Measurements from ENCODE around the gene DUSP22.

DUSP22 gene

DNA sequence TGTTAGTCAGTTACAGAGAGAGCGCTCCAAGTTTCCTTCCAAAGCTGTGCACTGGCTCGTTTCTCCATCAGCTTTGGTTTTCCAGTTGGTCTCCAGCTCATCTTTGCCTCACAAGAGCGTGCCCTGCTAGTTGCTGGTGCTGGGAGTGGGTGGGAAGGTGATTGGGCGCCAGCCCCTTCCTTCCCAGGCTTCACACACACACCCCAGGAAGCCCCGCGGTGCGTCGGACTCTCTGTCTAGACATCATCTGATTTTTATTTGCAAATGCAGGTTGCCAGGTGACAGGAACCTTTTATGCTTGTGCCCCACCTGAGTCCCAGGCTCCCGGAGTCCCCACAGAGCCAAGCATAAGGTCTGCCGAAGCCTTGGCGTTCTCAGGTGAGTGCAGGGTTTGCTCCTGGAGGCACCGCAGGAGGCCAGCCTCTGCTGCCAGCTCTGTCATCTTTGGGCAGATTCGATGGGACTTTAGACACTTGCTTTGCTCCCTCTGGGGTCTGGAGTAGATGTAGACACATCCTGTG lies 106.3 kb downstream of the DUSP22 start:
- DNase-seq, result no peak

DNA sequence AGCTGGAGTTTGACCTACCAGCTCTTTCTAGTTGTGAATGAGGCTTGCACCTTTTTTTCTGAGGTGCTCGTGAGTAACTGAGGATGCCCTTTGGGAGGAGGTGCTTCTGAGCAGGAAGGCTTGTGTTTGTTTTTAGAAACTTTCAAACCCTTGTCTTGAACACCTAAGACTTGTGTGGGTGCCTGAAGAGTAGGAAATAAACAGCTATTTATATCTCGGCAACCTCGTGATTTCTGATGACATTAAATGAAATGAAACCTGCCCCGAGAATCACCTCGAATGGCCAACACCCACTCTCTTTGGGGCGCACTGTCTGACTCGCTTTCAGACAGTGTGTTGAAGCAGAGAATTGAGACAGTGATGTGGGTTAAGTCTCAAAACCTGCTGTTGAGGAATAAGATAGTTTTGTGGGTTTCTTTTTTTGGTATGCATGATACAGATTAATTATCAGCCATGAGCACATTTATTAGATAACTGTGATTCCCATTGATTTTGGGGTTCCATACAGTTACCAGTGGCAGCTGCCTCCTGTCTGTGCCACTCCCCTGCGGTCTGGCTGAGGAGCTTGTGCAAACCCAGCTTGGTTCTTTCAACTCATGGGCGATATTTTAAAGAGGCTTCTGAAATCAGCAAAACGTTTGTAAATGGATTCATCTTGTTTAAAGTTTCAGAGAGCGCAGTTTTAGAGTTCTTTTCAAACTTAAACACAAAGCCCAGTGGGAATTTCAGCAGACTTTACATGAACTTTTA lies 107.7 kb downstream of the DUSP22 start:
- peak; percentile 65 for DNase-seq

DNA sequence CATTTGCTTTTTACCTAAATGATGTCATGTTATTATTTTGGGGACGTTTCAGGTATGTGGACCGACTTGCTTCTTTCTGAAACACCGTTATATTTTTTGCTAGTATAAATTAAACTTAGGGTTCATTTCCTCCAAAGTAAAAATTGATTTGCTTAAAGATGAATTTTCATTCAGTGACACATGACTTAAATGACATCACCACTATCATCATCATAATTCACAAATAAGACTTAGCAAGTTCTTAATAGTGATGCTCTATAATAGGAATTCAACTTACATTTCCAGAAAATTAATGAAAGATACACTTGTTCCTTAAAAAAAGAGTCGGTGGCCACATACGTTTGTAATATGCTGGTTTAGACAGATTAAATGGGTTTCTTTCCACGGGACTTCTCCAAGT lies 108.5 kb downstream of the DUSP22 start:
- DNase-seq, result no peak

Measured in activated CD4-positive, alpha-beta T cell treated with anti-CD3 and anti-CD28 coated beads, Interleukin-2, Interleukin-6, amounts not matched to agents 100 ng/mL and 50 ng/mL, durations not matched to agents 16 hours and 8 hours (primary cell).